Sigmoid colon (tissue), 7 donors: ENCODE data around the gene SULT2B1. TPM values are rescaled to one million over a fixed set of nuclear protein-coding genes. Genes with fewer than 3 reads are reported as not detected.
A peak's percentile ranks its signal among the peaks of the same experiment; 100 is the strongest.

Experiments
- DNase-seq: peaks from one replicate; pipeline ENCODE4 v3.0.0-alpha.2; 2019
- H3K27ac ChIP-seq, 4 donors: fragments of 200-600 bp; sonication (generic); one replicate each; pipeline ENCODE4 v1.5.1; 2016 to 2019; ENCODE audit warnings: mild to moderate bottlenecking in 1 of 4
- H3K27me3 ChIP-seq, 3 donors: fragments of 200-600 bp; sonication (generic); one replicate each; pipeline ENCODE4 v1.5.1; 2019; ENCODE audit warnings: mild to moderate bottlenecking in 1 of 3
- H3K36me3 ChIP-seq, 4 donors: fragments of 200-600 bp; sonication (generic); one replicate each; pipeline ENCODE4 v1.5.1; 2016 to 2019
- H3K4me1 ChIP-seq, 4 donors: fragments of 200-600 bp; sonication (generic); one replicate each; pipeline ENCODE4 v1.5.1; 2017 to 2019
- H3K4me3 ChIP-seq, 4 donors: fragments of 200-600 bp; sonication (generic); one replicate each; pipeline ENCODE4 v1.5.1; 2017 to 2019; ENCODE audit warnings: mild to moderate bottlenecking in 2 of 4, moderate library complexity in 1 of 4
- H3K9me3 ChIP-seq, 4 donors: fragments of 200-600 bp in 3 of 4; sonication (generic) in 3 of 4; one replicate each; pipeline versions ENCODE4 v1.5.1 to v1.6.1; 2013 to 2019
- CTCF ChIP-seq, 4 experiments: fragments of 450-650 bp in 3 of 4; fragments of 200-600 bp in 1 of 4; IDR thresholded peaks; one replicate each; pipeline ENCODE4 v1.5.1; 2016 to 2019; ENCODE audit warnings: antibody characterized with exemption in 4 of 4, mild to moderate bottlenecking in 3 of 4, moderate library complexity in 2 of 4
- EP300 ChIP-seq, 4 donors: sonication (generic); formaldehyde crosslinking; IDR thresholded peaks; one replicate each; pipeline ENCODE4 v1.6.1; 2017; ENCODE audit warnings: antibody characterized with exemption in 4 of 4
- POLR2A ChIP-seq, 2 donors: fragments of 450-650 bp; IDR thresholded peaks; one replicate each; pipeline ENCODE4 v1.6.1; 2016; ENCODE audit warnings: antibody characterized with exemption in 2 of 2, mild to moderate bottlenecking in 2 of 2, moderate library complexity in 2 of 2
- POLR2AphosphoS5 ChIP-seq, 4 donors: sonication (generic); formaldehyde crosslinking; IDR thresholded peaks; one replicate each; pipeline ENCODE4 v1.6.1; 2017; ENCODE audit warnings: antibody characterized with exemption in 4 of 4
- WGBS, 2 donors: extraction: QIAGEN DNeasy Blood & Tissue Kit; methylation state at CpG; one replicate each; pipeline ENCODE4 v1.1.7; 2013; 5-methylcytosine and 5-hydroxymethylcytosine counted together
- intact Hi-C: fragments of 100-400 bp; cut with DNase I; formaldehyde crosslinking; loops from one replicate; pipeline ENCODE4 v1.15.1; 2023
- polyA plus RNA-seq, 3 donors: library from polyadenylated mRNA; stranded (reverse); fragments of 200-250 nt; gene quantifications; one replicate each; pipeline ENCODE4 v1.2.3, GENCODE V29; 2013
- total RNA-seq, 4 donors: library from RNA; depleted of rRNA; stranded (reverse); fragments of >200 nt; gene quantifications; one replicate each; pipeline ENCODE4 v1.1.0, GENCODE V29; 2016
- donor health status: healthy with polysubstance abuse.
- donor health status: Bipolar disorder and iron deficiency.
- donor health status: healthy.

SULT2B1 gene
- total and polyA plus RNA-seq, 7 donors, result 0.82 to 2.8 (median 1.8) TPM; not detected in 3

GRCh38 chr19:48552406-48553322, 692 bp downstream of the SULT2B1 start:
- TF ChIP-seq CTCF (IDR thresholded peaks at IDR 0.05) (no peak), POLR2AphosphoS5 (IDR thresholded peaks at IDR 0.05) (no peak), EP300 (IDR thresholded peaks at IDR 0.05) (no peak), POLR2A (IDR thresholded peaks at IDR 0.05) (no peak)
- Histone ChIP-seq H3K27me3 (no peaks in the 10 kb centered on the region), H3K9me3 (no peaks in the 10 kb centered on the region), H3K4me1 (no peaks in the 10 kb centered on the region), H3K27ac (no peak overlapping the region), H3K4me3 (no peak overlapping the region), H3K36me3 (no peaks in the 10 kb centered on the region)
- intact Hi-C loops, result no loop called here
- no peak for DNase-seq
- 63 to 80% methylated on average over 19 of the region's 19 CpGs for WGBS, 2 donors

- DNase-seq, result peak; percentile 70
- Histone ChIP-seq H3K36me3 (no peaks in the 10 kb centered on the region), H3K27ac (no peak overlapping the region), H3K4me3 (no peak overlapping the region), H3K9me3 (no peaks in the 10 kb centered on the region), H3K27me3 (peaks cover 0 to 5% (median 0%) of the 10 kb centered on the region in 3 donors), H3K4me1 (peaks cover 0 to 5% (median 0%) of the 10 kb centered on the region in 4 donors)
- intact Hi-C loops, result no loop called here
- TF ChIP-seq CTCF (IDR thresholded peaks at IDR 0.05), result no peak
- peak in 1 of 4 donors; percentile 13 for TF ChIP-seq POLR2AphosphoS5 (IDR thresholded peaks at IDR 0.05)
- 7 to 28% methylated on average over 18 of the region's 18 CpGs for WGBS, 2 donors
These were observed 1.9 kb downstream of the SULT2B1 start for GRCh38 chr19:48553676-48554384.

GRCh38 chr19:48554385-48555091, 2.6 kb downstream of the SULT2B1 start:
- Histone ChIP-seq H3K36me3 (no peaks in the 10 kb centered on the region), H3K9me3 (no peaks in the 10 kb centered on the region), H3K4me1 (peaks cover 0 to 5% (median 0%) of the 10 kb centered on the region in 4 donors), H3K27ac (no peak overlapping the region), H3K27me3 (peaks cover 0 to 12% (median 0%) of the 10 kb centered on the region in 3 donors), H3K4me3 (no peak overlapping the region)
- no peak for DNase-seq
- TF ChIP-seq EP300 (IDR thresholded peaks at IDR 0.05), result no peak
- TF ChIP-seq POLR2AphosphoS5 (IDR thresholded peaks at IDR 0.05), result no peak
- TF ChIP-seq CTCF (IDR thresholded peaks at IDR 0.05), result no peak
- no peak for TF ChIP-seq POLR2A (IDR thresholded peaks at IDR 0.05)
- intact Hi-C loops, result no loop called here
- 58 to 61% methylated on average over 16 of the region's 16 CpGs for WGBS, 2 donors

GRCh38 chr19:48556163-48556562, 4.2 kb downstream of the SULT2B1 start:
- Histone ChIP-seq H3K36me3 (no peaks in the 10 kb centered on the region), H3K27me3 (peaks cover 0 to 13% (median 0%) of the 10 kb centered on the region in 3 donors), H3K27ac (no peak overlapping the region), H3K9me3 (no peaks in the 10 kb centered on the region), H3K4me3 (no peak overlapping the region), H3K4me1 (peaks cover 0 to 5% (median 0%) of the 10 kb centered on the region in 4 donors)
- TF ChIP-seq POLR2A (IDR thresholded peaks at IDR 0.05) (no peak), EP300 (IDR thresholded peaks at IDR 0.05) (no peak), CTCF (IDR thresholded peaks at IDR 0.05) (no peak), POLR2AphosphoS5 (IDR thresholded peaks at IDR 0.05) (no peak)
- 21 to 59% methylated on average over 11 of the region's 11 CpGs for WGBS, 2 donors
- DNase-seq, result no peak
- intact Hi-C loops, result no loop called here
